WI38 (cell line): Measurements from ENCODE around the gene UBAC2.

Experiments used
- H3K4me3 ChIP-seq: 2 replicates; pipeline ENCODE4 v1.5.1; 2011; ENCODE audit warnings: low read depth, mild to moderate bottlenecking, control low read depth, low read length
- TF ChIP-seq, protein P1 (sequence below): IDR thresholded peaks from 2 replicates; pipeline ENCODE4 v1.5.1; 2012; ENCODE audit warnings: low read depth, mild to moderate bottlenecking, control low read depth, low read length

UBAC2 gene

DNA sequence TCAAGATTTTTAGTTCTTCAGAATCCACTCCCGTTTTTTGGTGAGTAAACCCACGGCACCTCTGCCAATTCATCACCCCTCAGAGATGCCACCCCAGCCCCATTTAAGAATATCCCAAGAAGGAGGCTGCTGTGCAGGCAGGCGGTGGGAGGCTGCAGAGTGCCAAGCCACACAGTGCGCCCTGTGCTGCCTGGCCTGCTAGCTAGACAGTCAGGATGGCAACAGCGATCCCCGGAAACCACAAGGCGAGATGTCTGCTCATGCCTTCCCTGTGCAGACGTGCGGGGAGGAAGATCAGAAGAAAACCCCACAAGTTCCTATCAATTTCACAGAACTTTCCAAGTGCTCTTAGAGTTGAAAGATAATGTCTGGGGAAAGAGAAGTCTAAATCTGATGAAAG is 171.3 kb downstream of the UBAC2 start:
- TF ChIP-seq, protein P1, sequence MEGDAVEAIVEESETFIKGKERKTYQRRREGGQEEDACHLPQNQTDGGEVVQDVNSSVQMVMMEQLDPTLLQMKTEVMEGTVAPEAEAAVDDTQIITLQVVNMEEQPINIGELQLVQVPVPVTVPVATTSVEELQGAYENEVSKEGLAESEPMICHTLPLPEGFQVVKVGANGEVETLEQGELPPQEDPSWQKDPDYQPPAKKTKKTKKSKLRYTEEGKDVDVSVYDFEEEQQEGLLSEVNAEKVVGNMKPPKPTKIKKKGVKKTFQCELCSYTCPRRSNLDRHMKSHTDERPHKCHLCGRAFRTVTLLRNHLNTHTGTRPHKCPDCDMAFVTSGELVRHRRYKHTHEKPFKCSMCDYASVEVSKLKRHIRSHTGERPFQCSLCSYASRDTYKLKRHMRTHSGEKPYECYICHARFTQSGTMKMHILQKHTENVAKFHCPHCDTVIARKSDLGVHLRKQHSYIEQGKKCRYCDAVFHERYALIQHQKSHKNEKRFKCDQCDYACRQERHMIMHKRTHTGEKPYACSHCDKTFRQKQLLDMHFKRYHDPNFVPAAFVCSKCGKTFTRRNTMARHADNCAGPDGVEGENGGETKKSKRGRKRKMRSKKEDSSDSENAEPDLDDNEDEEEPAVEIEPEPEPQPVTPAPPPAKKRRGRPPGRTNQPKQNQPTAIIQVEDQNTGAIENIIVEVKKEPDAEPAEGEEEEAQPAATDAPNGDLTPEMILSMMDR, result no peak

DNA sequence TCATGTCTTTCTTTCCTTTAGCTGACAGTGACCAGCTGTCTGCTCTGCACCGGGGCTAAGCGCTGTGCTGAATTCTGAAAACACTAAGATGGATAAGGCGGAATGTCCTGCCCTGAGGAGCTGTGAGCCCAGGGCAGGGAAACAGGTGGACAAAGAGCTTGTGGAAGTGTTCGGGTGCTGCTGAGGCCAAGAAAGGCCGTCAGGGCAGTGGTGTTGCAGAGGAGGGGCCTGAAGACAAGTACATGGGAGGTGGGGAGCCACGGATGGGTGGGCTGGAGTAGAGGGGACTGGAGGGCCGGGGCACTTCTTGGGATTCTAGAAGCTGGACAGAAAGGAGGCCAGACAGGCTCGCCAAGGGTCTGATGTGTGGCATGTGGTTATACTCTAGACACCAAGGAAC is 172.8 kb downstream of the UBAC2 start:
- TF ChIP-seq, protein P1, result no peak
- H3K4me3 ChIP-seq, result no peak overlapping the region

More for the DNA sequence above, 171.3 kb downstream of the UBAC2 start:
- no peak overlapping the region for H3K4me3 ChIP-seq

DNA sequence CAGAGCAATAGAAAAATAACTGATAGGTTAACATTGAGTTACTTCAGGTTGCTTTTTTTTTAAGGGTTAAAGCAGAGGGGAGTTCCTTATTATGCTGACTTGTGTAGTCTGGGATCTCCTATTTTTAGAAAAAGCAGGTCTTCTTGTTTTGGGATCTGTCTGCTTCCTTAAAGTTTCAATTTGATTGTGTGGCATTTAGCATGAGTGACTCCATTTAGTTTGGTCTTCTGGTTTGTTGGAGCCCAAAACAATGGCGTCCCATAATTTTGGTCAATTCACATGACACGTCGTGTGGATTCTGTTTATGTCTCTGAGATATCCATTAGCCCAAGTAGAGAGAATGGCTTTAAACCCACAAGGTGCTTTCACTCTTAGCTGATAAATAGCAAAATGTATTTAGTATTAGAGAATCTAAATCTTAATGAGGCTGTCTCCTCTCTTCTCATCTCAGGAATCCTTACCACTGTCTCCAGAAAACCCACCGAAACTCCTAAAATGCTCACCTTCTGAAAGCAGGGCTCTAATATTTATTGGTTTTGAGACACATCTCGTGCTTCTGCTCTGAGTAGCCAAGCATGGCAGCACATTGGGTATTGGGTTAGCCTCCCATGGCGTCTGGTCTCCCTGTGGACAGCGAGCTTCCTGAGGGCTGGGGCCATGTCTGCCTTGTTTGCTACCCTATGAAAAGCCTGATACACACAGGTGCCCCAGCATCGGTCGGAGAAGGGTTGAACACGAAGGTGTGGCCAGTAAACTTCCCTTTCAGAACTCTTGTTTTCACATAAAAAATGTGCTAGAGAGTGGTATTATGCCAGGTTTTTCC is 173.7 kb downstream of the UBAC2 start:
- H3K4me3 ChIP-seq, result no peak overlapping the region
- TF ChIP-seq, protein P1, result no peak

DNA sequence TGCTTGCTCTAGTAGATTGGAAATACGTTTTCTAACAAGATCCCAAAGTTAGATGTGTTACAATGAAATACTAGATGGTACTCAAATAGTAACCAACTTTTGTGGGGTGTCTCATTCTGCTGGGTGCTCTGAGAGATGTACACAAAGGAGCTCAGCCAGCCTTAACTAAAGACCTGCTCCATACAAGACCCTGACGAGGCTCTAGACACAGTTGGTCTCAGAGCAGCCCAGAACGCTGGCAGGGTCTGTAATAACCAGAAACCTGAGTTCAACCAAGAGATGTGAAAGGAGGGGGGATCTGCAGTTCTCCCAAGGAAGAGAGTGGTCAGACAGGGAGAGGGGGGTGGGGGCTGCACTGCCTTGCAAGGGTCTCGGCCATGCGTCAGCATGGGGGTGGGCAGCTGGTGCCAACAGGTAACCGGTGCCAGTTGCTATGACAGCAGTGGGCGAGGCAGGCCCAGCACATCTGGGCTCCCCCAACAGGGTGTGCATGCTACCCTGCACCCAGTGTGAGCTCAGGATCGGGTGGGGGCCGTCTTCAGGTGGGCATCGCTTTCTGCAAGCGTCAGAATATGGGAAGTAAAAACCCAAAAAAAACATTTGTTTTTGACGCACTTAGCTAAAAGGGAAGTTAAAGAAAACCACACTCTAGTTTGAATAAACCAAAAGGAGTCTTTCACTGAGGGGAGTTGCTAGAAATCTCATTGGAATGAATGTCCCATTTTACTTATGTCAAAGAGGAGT is 174.5 kb downstream of the UBAC2 start:
- H3K4me3 ChIP-seq, result no peak overlapping the region
- TF ChIP-seq, protein P1, result no peak

DNA sequence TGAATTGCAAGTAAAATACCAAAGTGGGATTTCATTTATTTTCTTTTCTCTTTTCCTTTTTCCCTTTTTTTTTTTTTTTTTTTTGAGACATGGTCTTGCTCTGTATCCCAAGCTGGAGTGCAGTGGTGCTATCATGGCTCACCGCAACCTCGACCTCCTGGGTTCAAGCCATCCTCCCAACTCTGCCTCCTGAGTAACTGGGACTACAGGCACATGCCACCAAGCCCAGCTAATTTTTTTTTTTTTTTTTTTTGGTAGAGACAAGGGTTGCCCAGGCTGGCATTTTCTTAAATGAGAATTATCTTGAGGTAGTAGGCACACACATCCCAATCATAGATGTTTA is 175.1 kb downstream of the UBAC2 start:
- TF ChIP-seq, protein P1, result no peak
- no peak overlapping the region for H3K4me3 ChIP-seq

DNA sequence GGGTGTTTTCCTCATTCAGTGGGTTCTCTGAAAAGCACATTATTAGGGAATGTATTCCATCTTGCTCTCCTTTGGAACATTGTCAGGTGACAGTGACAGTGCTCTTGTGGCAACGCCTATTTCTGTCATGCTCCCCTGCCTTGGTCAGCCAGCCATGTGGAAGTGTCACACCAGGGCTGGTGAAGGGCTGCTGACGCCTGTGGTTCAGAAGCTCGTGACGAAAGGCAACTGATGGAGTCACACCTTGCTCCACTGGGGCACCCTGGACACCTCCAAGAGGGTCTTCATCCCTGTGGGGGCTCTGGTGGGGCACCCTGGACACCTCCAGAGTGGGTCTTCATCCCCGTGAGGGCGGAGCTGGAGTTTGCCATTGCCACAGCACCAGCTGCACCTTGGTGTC is 175.5 kb downstream of the UBAC2 start:
- TF ChIP-seq, protein P1, result no peak
- no peak overlapping the region for H3K4me3 ChIP-seq

DNA sequence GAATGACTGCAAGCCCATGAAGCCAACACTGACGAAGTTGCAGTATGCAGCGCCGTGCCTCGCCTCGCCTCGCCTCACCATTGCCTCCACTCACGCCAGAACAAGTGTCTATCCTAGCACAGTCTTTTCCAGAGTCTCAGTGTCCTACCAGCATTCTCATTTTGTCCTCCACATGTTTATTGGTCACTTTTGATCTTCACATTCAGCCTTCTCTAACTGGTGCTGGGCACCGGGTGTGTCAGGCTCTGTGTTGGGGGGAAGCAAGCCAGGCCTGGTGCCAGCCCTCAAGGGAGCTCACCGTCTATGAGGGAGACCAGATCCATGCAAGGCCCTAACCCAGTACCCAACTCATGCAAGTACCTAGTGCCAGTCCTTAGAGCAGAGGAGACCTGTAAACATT is 176.3 kb downstream of the UBAC2 start:
- TF ChIP-seq, protein P1, result no peak
- H3K4me3 ChIP-seq, result no peak overlapping the region
